Measurements from ENCODE around the gene KIF3A. TPM values are rescaled to one million over a fixed set of nuclear protein-coding genes. Genes with fewer than 3 reads are reported as not detected.

Gene KIF3A
- total and polyA plus RNA-seq, 3 donors from 2014 or later = 23.2 to 38.6 (median 30.8) TPM

- H3K27me3 ChIP-seq = no peaks in the 10 kb centered on the region
- no peak for DNase-seq
- H3K9me3 ChIP-seq = no peaks in the 10 kb centered on the region
- H3K27ac ChIP-seq = no peak overlapping the region
- 73 to 76% methylated on average over 7 of the region's 7 CpGs for WGBS, 2 donors
- no peak overlapping the region for H3K4me3 ChIP-seq
- TF ChIP-seq CTCF (IDR thresholded peaks at IDR 0.05) = no peak
- no peak for TF ChIP-seq POLR2A (IDR thresholded peaks at IDR 0.05)
- no peaks in the 10 kb centered on the region for H3K4me1 ChIP-seq
- H3K36me3 ChIP-seq (ENCODE audit: low read depth, missing control alignments) = no peaks in the 10 kb centered on the region
- intact Hi-C loops (cut with DNase I; ENCODE audit: low total_unique reads) = no loop called here
These were observed 47.8 kb downstream of the KIF3A start for GRCh38 chr5:132689513-132689912.

DNA sequence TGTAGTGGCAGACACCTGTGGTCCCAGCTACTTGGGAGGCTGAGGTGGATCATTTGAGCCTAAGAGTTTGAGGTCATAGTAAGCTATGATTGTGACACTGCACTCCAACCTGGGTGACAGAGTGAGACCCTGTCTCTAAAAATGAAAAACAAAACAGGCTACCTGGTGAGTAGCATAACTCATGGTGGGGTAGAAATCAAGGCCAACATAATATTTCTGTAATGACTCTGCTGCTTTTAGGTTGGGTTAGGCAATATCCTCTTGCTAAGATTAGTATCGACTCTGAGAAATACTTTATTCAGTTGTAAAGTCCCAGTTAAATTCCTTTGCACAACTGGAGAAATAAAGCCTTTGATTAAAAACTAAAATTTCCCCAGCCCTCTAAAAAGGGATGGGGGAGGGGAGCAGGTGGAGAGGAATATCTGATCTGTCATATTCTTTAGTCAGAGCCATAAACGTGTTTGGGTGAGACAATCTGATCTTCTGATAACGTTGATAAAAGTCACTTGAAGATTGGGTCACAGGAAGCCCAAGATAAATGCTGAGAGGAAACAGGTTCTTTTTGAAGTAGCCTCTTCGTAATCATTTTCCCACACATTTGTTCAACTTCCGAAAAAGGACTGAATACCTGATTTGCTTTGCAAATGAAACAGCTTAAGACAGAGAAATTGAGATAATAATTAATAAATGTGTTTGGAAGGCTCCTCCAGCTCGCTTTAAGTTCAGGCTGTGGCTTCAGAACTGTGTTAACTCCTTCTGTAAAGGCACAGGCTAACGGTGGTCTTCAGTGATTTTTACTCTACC is 48.6 kb downstream of the KIF3A start:
- Histone ChIP-seq H3K27ac (no peak overlapping the region), H3K9me3 (no peaks in the 10 kb centered on the region), H3K36me3 (ENCODE audit: low read depth, missing control alignments) (no peaks in the 10 kb centered on the region), H3K4me1 (no peaks in the 10 kb centered on the region), H3K4me3 (no peak overlapping the region), H3K27me3 (no peaks in the 10 kb centered on the region)
- TF ChIP-seq POLR2A (IDR thresholded peaks at IDR 0.05) (no peak), CTCF (IDR thresholded peaks at IDR 0.05) (no peak)
- no peak for DNase-seq
- WGBS, 2 donors = 66 to 69% methylated on average over 7 of the region's 7 CpGs
- intact Hi-C loops (cut with DNase I; ENCODE audit: low total_unique reads) = no loop called here

GRCh38 chr5:132687995-132688394 is 49.4 kb downstream of the KIF3A start:
- intact Hi-C loops (cut with DNase I; ENCODE audit: low total_unique reads) = no loop called here
- no peak overlapping the region for H3K27ac ChIP-seq
- WGBS, 2 donors = 89 to 90% methylated on average over 5 of the region's 5 CpGs
- no peak for TF ChIP-seq CTCF (IDR thresholded peaks at IDR 0.05)
- no peak for TF ChIP-seq POLR2A (IDR thresholded peaks at IDR 0.05)
- no peaks in the 10 kb centered on the region for H3K4me1 ChIP-seq
- no peak overlapping the region for H3K4me3 ChIP-seq
- no peaks in the 10 kb centered on the region for H3K36me3 ChIP-seq (ENCODE audit: low read depth, missing control alignments)
- no peaks in the 10 kb centered on the region for H3K9me3 ChIP-seq
- no peaks in the 10 kb centered on the region for H3K27me3 ChIP-seq
- DNase-seq = no peak

DNA sequence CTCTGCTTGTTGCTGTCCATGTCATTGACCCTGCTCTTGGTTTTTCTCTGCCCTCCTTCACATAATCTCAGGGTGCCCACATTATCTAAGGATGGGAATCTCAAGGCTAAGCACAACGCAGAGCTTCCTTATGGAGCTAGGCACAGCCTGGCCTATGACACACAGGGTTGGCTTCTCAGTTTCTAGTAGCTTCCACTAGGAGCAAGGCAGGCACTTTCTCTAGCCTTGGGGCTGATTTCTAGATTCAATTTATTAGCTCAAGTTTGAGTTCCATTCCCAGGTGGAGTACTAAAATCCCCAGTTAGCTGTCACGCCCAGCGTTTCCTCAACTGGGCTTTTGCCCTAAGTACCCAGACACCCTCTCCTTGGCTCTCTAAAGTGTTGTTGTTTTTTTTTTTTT is 51.2 kb downstream of the KIF3A start:
- H3K27ac ChIP-seq = no peak overlapping the region
- H3K4me3 ChIP-seq = no peak overlapping the region
- intact Hi-C loops (cut with DNase I; ENCODE audit: low total_unique reads) = no loop called here
- H3K36me3 ChIP-seq (ENCODE audit: low read depth, missing control alignments) = no peaks in the 10 kb centered on the region
- no peak for DNase-seq
- H3K4me1 ChIP-seq = no peaks in the 10 kb centered on the region
- TF ChIP-seq POLR2A (IDR thresholded peaks at IDR 0.05) (no peak), CTCF (IDR thresholded peaks at IDR 0.05) (no peak)
- H3K9me3 ChIP-seq = no peaks in the 10 kb centered on the region
- H3K27me3 ChIP-seq = no peaks in the 10 kb centered on the region
- WGBS, 2 donors = 78 to 81% methylated on average over 3 of the region's 3 CpGs

All from testis (tissue), 3 donors.